Measurements from ENCODE around the gene NOS3.

The NOS3 gene

GRCh38 chr7:150986556-150986955, 4.3 kb upstream of the NOS3 start:
- H3K4me3 ChIP-seq (ENCODE audit: low read depth, low read length) = no peak overlapping the region
- TF ChIP-seq, protein P1, sequence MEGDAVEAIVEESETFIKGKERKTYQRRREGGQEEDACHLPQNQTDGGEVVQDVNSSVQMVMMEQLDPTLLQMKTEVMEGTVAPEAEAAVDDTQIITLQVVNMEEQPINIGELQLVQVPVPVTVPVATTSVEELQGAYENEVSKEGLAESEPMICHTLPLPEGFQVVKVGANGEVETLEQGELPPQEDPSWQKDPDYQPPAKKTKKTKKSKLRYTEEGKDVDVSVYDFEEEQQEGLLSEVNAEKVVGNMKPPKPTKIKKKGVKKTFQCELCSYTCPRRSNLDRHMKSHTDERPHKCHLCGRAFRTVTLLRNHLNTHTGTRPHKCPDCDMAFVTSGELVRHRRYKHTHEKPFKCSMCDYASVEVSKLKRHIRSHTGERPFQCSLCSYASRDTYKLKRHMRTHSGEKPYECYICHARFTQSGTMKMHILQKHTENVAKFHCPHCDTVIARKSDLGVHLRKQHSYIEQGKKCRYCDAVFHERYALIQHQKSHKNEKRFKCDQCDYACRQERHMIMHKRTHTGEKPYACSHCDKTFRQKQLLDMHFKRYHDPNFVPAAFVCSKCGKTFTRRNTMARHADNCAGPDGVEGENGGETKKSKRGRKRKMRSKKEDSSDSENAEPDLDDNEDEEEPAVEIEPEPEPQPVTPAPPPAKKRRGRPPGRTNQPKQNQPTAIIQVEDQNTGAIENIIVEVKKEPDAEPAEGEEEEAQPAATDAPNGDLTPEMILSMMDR (IDR thresholded peaks at IDR 0.05; ENCODE audit: low read depth, low read length) = no peak

DNA sequence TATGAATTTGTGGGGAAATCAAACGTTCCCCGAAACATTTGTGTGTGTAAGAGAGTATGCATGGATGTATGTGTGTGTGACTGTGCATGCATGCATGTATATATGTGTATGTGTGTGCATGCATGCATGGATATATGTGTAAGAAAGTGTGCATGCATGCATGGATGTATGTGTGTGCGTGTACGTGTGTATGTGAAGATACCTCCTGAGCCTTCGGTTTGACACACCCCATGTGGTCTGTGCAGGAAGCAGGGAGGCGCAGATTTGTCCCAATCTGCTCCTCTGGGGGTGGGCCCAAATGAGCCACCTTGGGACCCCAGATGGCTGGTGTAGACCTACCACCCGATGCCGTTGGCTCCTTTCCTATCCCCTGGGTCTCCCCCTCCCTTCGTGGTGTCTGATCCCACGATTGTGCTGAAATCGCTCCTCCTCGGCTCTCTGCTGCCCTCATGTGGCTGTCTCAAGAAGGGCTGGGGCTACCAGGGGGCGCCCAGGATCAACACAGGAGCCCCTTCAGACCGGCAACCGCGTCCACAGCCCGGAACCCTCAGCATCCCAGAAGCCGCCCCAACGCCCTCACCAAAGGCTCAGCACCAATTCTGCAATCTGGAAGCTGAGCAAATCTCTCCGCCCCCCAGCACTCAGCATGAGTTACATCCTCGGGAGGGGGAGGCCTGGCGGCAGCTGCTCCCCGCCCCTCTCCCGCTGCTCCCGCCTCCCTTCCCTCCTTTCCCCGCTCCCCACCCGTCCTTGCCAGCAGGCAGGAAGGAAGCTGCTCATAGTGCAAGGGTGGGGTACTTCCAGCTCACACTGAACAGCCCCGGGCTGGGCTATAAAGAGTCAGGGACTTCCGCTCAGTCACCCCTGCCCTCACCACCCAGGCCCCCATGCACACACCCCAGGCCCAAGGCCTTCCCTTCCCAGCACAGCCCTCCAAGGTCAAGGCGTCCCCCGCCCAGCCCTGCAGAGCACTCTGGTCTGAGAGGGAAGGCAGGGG, 2.3 kb upstream of the NOS3 start:
- TF ChIP-seq, protein P1 (IDR thresholded peaks at IDR 0.05; ENCODE audit: low read depth, low read length) = peak; percentile 87
- no peak overlapping the region for H3K4me3 ChIP-seq (ENCODE audit: low read depth, low read length)

- TF ChIP-seq, protein P1 (IDR thresholded peaks at IDR 0.05; ENCODE audit: low read depth, low read length) = no peak
- H3K4me3 ChIP-seq (ENCODE audit: low read depth, low read length) = no peak overlapping the region
Measured at GRCh38 chr7:150989456-150989855, 1.4 kb upstream of the NOS3 start.

DNA sequence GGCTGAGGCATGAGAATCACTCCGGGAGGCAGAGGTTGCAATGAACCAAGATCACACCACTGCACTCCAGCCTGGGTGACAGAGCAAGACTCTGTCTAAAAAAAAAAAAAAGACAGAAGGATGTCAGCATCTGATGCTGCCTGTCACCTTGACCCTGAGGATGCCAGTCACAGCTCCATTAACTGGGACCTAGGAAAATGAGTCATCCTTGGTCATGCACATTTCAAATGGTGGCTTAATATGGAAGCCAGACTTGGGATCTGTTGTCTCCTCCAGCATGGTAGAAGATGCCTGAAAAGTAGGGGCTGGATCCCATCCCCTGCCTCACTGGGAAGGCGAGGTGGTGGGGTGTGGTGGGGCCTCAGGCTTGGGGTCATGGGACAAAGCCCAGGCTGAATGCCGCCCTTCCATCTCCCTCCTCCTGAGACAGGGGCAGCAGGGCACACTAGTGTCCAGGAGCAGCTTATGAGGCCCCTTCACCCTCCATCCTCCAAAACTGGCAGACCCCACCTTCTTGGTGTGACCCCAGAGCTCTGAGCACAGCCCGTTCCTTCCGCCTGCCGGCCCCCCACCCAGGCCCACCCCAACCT, 1.3 kb downstream of the NOS3 start:
- H3K4me3 ChIP-seq (ENCODE audit: low read depth, low read length) = no peak overlapping the region
- TF ChIP-seq, protein P1 (IDR thresholded peaks at IDR 0.05; ENCODE audit: low read depth, low read length) = no peak

GRCh38 chr7:150992833-150993302, 2.1 kb downstream of the NOS3 start:
- TF ChIP-seq, protein P1 (IDR thresholded peaks at IDR 0.05; ENCODE audit: low read depth, low read length) = no peak

DNA sequence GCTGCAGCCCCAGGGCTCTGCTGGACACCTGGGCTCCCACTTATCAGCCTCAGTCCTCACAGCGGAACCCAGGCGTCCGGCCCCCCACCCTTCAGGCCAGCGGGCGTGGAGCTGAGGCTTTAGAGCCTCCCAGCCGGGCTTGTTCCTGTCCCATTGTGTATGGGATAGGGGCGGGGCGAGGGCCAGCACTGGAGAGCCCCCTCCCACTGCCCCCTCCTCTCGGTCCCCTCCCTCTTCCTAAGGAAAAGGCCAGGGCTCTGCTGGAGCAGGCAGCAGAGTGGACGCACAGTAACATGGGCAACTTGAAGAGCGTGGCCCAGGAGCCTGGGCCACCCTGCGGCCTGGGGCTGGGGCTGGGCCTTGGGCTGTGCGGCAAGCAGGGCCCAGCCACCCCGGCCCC, 2.7 kb downstream of the NOS3 start:
- H3K4me3 ChIP-seq (ENCODE audit: low read depth, low read length) = no peak overlapping the region
- TF ChIP-seq, protein P1 (IDR thresholded peaks at IDR 0.05; ENCODE audit: low read depth, low read length) = no peak

More at GRCh38 chr7:150992833-150993302, 2.1 kb downstream of the NOS3 start:
- H3K4me3 ChIP-seq (ENCODE audit: low read depth, low read length) = no peak overlapping the region
